Measurements from ENCODE around the gene CHL1.
"Not testable (repeated sequence)": the region's sequence is repeated elsewhere in the genome, so short reads cannot be mapped to it uniquely, and the experiment has no call there.

The CHL1 gene

GRCh38 chr3:347581-347980, 151.0 kb downstream of the CHL1 start:
- no peak for DNase-seq

- no peak for DNase-seq
Observed at GRCh38 chr3:350871-351371, 154.4 kb downstream of the CHL1 start.

GRCh38 chr3:352599-352998, 156.0 kb downstream of the CHL1 start:
- no peak for DNase-seq

- no peak for DNase-seq
Observed at GRCh38 chr3:353191-353739, 156.7 kb downstream of the CHL1 start.

- peak; percentile 21 for DNase-seq
Observed at GRCh38 chr3:354432-354831, 157.9 kb downstream of the CHL1 start.

GRCh38 chr3:355622-356021, 159.1 kb downstream of the CHL1 start:
- DNase-seq, result no peak

GRCh38 chr3:356952-357351, 160.4 kb downstream of the CHL1 start:
- no peak for DNase-seq

- no peak for DNase-seq
Observed at GRCh38 chr3:359672-360071, 163.1 kb downstream of the CHL1 start.

- DNase-seq, result no peak
Observed at GRCh38 chr3:362681-363338, 166.2 kb downstream of the CHL1 start.

GRCh38 chr3:364287-364686, 167.7 kb downstream of the CHL1 start:
- no peak for DNase-seq

GRCh38 chr3:365268-365667, 168.7 kb downstream of the CHL1 start:
- no peak for DNase-seq

- not testable (repeated sequence) for DNase-seq
Observed at GRCh38 chr3:366253-366652, 169.7 kb downstream of the CHL1 start.

GRCh38 chr3:373193-373779, 176.7 kb downstream of the CHL1 start:
- DNase-seq, result no peak

- DNase-seq, result no peak
Observed at GRCh38 chr3:374459-374858, 177.9 kb downstream of the CHL1 start.

- no peak for DNase-seq
Observed at GRCh38 chr3:377158-377561, 180.6 kb downstream of the CHL1 start.

GRCh38 chr3:380801-381200, 184.2 kb downstream of the CHL1 start:
- no peak for DNase-seq

GRCh38 chr3:385151-385550, 188.6 kb downstream of the CHL1 start:
- DNase-seq, result no peak

- no peak for DNase-seq
Observed at GRCh38 chr3:394775-395174, 198.2 kb downstream of the CHL1 start.

GRCh38 chr3:396293-396692, 199.7 kb downstream of the CHL1 start:
- DNase-seq, result no peak

GRCh38 chr3:399647-400046, 203.1 kb downstream of the CHL1 start:
- DNase-seq, result no peak

- no peak for DNase-seq
Observed at GRCh38 chr3:403826-404225, 207.3 kb downstream of the CHL1 start.

GRCh38 chr3:409011-409410, 212.4 kb downstream of the CHL1 start:
- no peak for DNase-seq

- no peak for DNase-seq
Observed at GRCh38 chr3:411226-411625, 214.7 kb downstream of the CHL1 start.

- DNase-seq, result no peak
Observed at GRCh38 chr3:414063-414462, 217.5 kb downstream of the CHL1 start.
